ENCODE data around the gene TEN1. TPM values are rescaled to one million over a fixed set of nuclear protein-coding genes. Genes with fewer than 3 reads are reported as not detected.

Gene TEN1
- total and polyA plus RNA-seq, 2 of the 4 experiments (the other 2 are of a cell fraction), result 14.7 to 17.9 TPM

DNA sequence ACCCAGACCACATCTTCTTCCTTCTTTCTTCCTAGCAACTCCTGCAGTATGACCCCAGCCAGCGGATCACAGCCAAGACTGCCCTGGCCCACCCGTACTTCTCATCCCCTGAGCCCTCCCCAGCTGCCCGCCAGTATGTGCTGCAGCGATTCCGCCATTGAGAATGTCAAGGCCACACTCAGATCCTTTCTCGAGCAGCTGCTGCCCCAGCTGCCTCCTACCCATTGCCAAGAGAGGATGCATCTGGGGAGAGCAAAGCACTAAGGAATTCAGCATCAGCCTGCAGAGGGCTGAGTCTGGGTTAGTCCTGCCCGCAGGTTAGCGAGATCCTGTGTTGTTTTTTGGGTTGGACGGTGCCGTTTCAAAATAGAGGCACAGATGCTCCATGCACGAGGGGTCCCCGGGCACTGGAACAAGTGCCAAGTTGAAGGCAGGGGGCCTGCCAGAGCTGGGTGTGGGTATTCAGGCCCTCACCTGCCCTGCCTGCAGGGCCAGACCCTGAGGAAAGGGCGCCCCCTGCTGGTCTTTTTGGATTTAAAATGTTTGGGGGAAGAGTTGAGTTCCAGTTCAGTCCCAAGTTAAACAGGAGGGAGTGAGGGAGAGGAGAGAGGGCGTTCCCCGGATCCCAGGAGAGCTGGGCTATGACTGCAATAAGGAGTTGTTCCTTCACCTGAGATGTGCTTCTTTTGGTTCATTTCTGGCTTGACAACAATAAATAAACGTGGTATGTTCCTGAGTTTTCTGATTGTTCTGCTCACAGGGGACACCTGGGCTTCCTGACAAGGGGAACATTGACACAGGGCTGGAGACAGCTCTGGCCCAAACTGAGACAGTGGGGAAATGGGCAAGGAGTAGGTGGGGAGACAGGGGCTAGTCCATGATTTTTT lies 26.5 kb downstream of the TEN1 start (continued):
- TF ChIP-seq CEBPB (IDR thresholded peaks at IDR 0.05; ENCODE audit: low read depth, low read length), result no peak

DNA sequence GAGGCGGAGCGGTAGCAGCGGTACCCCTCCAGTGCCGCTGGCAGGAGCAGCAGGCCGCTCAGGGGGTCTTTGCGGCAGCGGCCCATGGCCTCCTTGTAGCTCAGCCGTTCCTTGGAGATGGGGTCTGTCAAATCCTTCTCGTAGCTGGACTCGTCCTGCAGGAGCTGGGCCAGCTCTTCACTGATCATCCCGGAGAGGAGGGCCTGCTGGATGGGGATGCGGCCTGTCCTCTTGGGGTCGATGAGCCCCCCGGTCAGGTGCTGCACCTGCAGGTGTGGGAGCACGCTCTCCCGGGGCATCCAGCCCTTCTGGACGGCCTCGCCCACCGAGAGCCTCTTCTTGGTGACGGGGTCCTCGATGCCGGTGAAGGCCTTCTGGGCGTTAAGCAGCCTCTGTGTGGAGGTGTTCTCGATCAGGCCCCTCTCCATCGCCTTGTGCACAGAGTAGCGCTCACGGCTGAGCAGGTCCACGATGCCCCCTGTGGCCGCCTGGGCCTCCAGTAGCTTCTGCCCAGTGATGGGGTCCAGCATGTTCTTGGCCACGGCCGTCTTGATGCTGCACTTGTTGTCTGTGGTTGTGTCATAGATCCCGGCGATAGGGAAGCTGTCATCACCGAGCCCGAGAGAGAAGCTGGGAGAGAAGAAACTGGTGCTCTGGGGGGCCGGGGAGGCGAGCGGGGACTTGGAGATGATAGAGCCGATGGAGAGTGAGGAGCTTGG lies 28.2 kb downstream of the TEN1 start:
- H3K56ac ChIP-seq (ENCODE audit: extremely low read depth, insufficient read depth, low read length), result no peak overlapping the region
- intact Hi-C loops (cut with micrococcal nuclease) (loop anchor here (5.0 kb wide), 1 partner anchor 290 kb away; no protein-coding TSS in a partner anchor), in situ Hi-C loops (cut with MboI; ENCODE audit: low sequenced_read_pairs) (loop anchor here (5.0 kb wide), 1 partner anchor 95 kb away; no protein-coding TSS in a partner anchor), dilution Hi-C loops (cut with HindIII; ENCODE audit: low sequenced_read_pairs, unreplicated experiment) (no loop called here)
- H4K91ac ChIP-seq (ENCODE audit: insufficient read depth, low read depth, low read length), result no peak overlapping the region
- BruUV-seq (replicated peaks), result no TSS peak
- H3K18ac ChIP-seq (ENCODE audit: low read depth, low read length), result no peak overlapping the region
- H3K79me1 ChIP-seq (ENCODE audit: low read depth in 1 of 2, low read length in 2 of 2), result peaks cover 0 to 3% of the 10 kb centered on the region in 2 experiments; a peak in 1 of 4 replicates
- H3K4ac ChIP-seq (ENCODE audit: low read depth, low read length), result no peak overlapping the region
- POLR2A ChIA-PET (ENCODE audit: unreplicated experiment), result no interaction called here
- H4K5ac ChIP-seq (ENCODE audit: low read depth, low read length), result no peak overlapping the region
- H3K9me3 ChIP-seq (ENCODE audit: control insufficient read depth, insufficient read depth, low read length), result no peaks in the 10 kb centered on the region
- no peak overlapping the region for H2BK20ac ChIP-seq (ENCODE audit: low read depth, low read length)
- H3K9me1 ChIP-seq (ENCODE audit: insufficient read depth, low read length), result no peaks in the 10 kb centered on the region
- no peaks in the 10 kb centered on the region for H4K20me1 ChIP-seq (ENCODE audit: insufficient read depth, low read length)
- H2BK120ac ChIP-seq (ENCODE audit: low read depth, low read length), result no peak overlapping the region
- H2AK5ac ChIP-seq (ENCODE audit: low read depth, low read length), result no peak overlapping the region
- H3K4me1 ChIP-seq (ENCODE audit: control insufficient read depth, insufficient read depth, low read length), result peaks cover 7% of the 10 kb centered on the region
- H2AFZ ChIP-seq (replicated peaks; ENCODE audit: low read length, poor library complexity), result no peak overlapping the region
- H2BK15ac ChIP-seq (ENCODE audit: low read depth, low read length), result no peak overlapping the region
- ATAC-seq (ENCODE audit: low read depth), result no peak
- H3K27ac ChIP-seq (ENCODE audit: insufficient read depth, low read length), result no peak overlapping the region
- 94% methylated on average over 12 of the region's 39 CpGs; no CpG with 5 or more reads in 1 of the 2 experiments for WGBS, 2 experiments (ENCODE audit: extremely low coverage in 2 of 2, insufficient read length in 1 of 2)
- H2BK5ac ChIP-seq (ENCODE audit: low read depth, low read length, poor library complexity, severe bottlenecking), result no peak overlapping the region
- H3K14ac ChIP-seq (replicated peaks; ENCODE audit: low read depth, low read length), result no peak overlapping the region
- no peak overlapping the region for H2AK9ac ChIP-seq (replicated peaks; ENCODE audit: low read depth, low read length, poor library complexity)
- CTCF ChIA-PET, result interaction anchor here (1.3 kb wide), 1 partner anchor 102 kb away, joined by 4 read pairs; the partner anchor contains the start of gene MRPL38
- no peak overlapping the region for H4K8ac ChIP-seq (ENCODE audit: low read depth in 2 of 2, low read length in 2 of 2)
- DNase-seq, result no peak
- H3K36me3 ChIP-seq (ENCODE audit: control insufficient read depth, insufficient read depth, low read length), result no peaks in the 10 kb centered on the region
- no peaks in the 10 kb centered on the region for H3K27me3 ChIP-seq (ENCODE audit: control insufficient read depth, insufficient read depth, low read length)
- H3K9ac ChIP-seq (ENCODE audit: low read depth, low read length), result no peak overlapping the region
- H3K23ac ChIP-seq (ENCODE audit: low read depth, low read length), result no peak overlapping the region
- H3K4me2 ChIP-seq (ENCODE audit: low read depth, low read length), result no peak overlapping the region
- no peak overlapping the region for H3K4me3 ChIP-seq (ENCODE audit: insufficient read depth, low read depth, low read length)
- TF ChIP-seq CTCF (conservative IDR thresholded peaks at IDR 0.05; ENCODE audit: low read depth, low read length) (no peak), NFE2L2 (IDR thresholded peaks at IDR 0.05; ENCODE audit: low read depth, low read length) (no peak), CHD1 (IDR thresholded peaks at IDR 0.05; ENCODE audit: low read depth, low read length) (no peak), ELK1 (IDR thresholded peaks at IDR 0.05; ENCODE audit: borderline replicate concordance, low read depth, low read length) (no peak), RFX5 (IDR thresholded peaks at IDR 0.05; ENCODE audit: low read depth, low read length) (no peak), MAZ (IDR thresholded peaks at IDR 0.05; ENCODE audit: borderline replicate concordance, low read depth, low read length) (no peak), BHLHE40 (IDR thresholded peaks at IDR 0.05; ENCODE audit: low read depth, low read length) (no peak), RCOR1 (IDR thresholded peaks at IDR 0.05; ENCODE audit: insufficient replicate concordance, low read length) (no peak)
- TF ChIP-seq, protein P1, sequence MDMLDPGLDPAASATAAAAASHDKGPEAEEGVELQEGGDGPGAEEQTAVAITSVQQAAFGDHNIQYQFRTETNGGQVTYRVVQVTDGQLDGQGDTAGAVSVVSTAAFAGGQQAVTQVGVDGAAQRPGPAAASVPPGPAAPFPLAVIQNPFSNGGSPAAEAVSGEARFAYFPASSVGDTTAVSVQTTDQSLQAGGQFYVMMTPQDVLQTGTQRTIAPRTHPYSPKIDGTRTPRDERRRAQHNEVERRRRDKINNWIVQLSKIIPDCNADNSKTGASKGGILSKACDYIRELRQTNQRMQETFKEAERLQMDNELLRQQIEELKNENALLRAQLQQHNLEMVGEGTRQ (IDR thresholded peaks at IDR 0.05; ENCODE audit: low read depth, low read length), result no peak
